NCI-H446 treated with DMSO at 0.1 percent for 48 hours (cell line): ENCODE measurements around the gene NECAB3.
"Not testable (repeated sequence)": the region's sequence is repeated elsewhere in the genome, so short reads cannot be mapped to it uniquely, and the experiment has no call there.

Experiments used
- DNase-seq: peaks from one replicate; lab custom pipeline; 2025; lab: John Stamatoyannopoulos, UW

Gene NECAB3

DNA sequence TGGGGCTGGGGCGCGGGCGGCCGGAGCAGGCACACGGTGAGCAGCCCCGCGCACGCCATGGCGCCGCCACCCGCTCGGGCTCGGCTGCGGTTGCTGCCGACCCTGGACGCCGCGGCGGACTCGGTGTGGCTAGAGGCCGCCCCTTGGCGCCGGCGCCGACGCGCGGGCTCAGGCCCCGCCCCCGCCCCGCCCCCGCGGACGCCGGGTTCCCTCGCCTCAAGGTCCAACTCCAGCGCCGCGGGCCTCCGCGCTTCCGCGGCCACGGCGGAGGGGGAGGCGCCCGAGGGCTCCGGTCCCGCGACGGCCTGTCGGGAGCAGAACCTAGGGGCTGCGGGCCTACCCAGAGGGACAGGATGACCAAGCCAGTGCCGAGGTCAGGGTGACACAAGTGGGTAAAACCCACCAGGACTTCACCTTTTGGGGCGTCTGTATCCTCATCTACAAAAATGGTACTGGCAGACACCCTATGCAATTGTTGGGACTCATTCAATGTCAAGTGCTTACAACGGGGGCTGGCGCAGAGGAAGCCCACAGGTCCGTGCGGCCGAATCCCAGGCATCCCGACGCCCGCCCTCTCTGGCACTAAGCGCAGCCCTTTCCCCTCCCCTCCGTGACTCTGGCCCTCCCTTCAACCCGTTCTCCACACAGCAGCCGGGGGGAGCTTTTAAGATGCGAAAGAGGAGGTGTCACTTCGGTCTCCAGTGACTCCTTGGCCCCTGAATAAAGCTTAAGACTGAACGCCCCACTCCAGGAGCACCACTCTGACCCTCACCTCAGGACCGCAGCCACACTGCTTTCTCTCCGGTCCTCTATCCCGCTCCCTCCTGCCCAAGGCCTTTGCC lies at the start of gene NECAB3:
TSS of gene NECAB3 (minus strand) at position 135 of the 842 bp plus-strand sequence. CDS start at position 59, 76 bp downstream.
- DNase-seq, result peak; percentile 31

DNA sequence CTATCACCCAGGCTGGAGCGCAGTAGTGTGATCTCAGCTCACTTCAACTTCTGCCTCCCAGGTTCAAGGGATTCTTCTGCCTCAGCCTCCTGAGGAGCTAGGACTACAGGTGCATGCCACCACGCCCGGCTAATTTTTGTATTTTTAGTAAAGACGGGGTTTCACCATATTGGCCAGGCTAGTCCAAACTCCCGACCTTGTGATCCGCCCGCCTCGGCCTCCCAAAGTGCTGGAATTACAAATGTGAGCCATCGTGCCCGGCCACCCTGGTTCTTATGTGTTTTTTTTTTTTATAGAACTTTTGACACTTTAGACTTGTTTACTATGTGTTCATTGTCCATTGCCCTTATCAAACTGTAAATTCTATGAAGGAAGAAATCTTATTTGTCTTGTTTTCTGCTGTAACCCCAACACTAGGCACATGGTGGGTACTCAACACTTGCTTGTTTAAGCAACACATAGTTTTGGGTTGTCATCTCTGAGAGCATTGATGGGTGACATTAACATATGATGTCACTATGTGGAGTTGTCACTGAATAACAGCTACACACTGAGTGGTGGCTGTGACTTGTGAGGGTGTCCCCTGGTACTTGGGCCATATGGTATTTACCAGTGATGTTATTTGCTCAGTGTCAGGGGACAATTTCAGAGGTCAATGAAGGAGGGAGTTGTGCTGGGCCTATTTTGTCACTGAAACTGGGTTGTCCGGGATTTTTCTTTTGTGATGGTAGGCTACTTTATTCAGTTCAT lies 47.3 kb upstream of the NECAB3 start:
- DNase-seq, result no peak

- DNase-seq, result peak; percentile 99
Observed at GRCh38 chr20:33719989-33720709, 45.9 kb upstream of the NECAB3 start, which contains the start of gene PXMP4. PXMP4 (minus strand) TSS chr20:33720310; CDS start chr20:33720207, 103 bp downstream.

- DNase-seq, result no peak
Observed at GRCh38 chr20:33719277-33719988, 45.2 kb upstream of the NECAB3 start.

DNA sequence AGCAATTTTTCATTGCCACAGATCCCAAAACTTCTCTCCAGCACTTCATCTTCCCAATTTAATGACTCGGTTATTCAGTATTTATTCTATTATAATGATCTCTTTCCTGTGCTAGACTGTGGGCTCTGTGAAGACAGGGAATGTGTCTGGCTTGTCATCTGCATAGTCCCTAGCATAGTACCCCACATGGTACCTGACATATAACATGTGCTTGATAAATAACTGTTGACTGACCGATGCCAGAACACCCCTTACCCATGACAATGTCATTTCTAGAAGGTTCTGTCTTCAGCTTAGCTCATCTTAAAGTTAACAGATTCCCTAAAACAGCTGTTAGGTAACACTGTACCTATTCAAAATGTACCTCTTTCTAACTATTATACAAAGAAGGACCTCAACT lies 42.3 kb upstream of the NECAB3 start:
- DNase-seq, result no peak

- no peak for DNase-seq
Observed at GRCh38 chr20:33713865-33714367, 39.7 kb upstream of the NECAB3 start.

DNA sequence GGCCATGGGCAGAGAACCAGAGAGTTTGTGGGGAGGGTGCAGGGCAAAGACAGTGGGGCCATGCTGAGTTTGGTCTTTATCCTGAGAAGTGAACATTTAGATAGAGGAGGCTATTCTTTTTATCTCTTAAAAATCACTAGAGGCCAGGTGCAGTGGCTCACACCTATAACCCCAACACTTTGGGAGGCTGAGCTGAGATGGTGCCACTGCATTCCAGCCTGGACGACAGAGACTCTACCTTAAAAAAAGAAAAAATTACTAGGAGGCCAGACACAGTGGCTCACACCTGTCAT lies 37.2 kb upstream of the NECAB3 start:
- DNase-seq, result no peak

DNA sequence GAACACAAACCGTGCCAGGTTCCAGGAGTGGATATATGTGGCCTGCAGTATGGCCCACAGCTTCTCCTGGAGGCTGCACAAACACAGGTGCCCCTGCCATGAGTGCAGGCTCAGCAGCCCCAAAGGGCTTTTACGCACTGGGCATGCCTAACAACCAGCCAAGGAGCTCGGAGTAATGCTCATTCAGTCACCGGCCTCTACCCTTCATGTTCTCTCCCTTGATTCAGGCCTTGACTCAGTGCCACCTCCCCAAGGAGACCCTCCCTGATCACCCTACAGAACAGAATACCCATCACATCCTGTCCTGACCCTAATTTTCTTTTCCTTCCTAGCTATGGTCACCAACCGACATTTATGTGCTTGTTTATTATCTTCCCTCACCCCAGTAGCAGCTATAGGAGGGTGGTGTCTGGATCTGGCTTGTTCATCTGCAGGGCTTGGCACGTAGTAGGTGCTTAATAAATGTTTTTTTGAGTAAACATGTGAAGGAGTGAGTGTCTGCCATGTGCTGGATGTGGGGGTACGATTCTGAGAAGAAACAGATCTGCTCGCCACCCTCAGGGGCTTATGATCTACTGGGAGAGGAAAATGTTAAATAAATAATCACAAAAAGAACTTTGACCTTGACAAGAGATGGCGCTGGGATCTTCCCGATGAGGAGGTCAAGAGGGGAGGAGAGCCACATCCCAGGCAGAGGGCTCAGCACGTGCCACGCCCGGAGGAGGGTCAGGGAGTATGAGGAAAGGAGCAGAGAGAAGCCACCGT lies 36.6 kb upstream of the NECAB3 start:
- no peak for DNase-seq

- no peak for DNase-seq
Observed at GRCh38 chr20:33709905-33710541, 35.8 kb upstream of the NECAB3 start.

GRCh38 chr20:33709398-33709797 lies 35.2 kb upstream of the NECAB3 start:
- DNase-seq, result no peak

DNA sequence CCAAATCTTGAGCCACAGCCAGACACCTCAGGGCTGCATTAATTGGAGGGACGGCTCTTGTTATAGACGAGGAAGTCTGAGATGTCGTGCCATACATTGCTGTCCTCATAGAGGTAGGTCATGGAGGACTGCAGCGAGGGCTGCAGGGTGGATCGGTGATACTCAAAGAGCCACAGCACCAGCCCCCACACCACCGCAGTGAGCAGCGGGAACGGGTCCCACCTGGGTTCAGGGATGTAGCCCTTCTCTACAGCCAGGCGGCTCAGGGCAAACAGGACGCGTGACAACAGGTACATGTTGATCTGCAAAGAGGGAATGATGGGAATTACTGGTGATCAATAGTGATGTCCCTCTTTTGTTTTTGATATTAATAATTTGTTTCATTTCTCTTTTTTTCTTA lies 33.4 kb upstream of the NECAB3 start:
- no peak for DNase-seq

DNA sequence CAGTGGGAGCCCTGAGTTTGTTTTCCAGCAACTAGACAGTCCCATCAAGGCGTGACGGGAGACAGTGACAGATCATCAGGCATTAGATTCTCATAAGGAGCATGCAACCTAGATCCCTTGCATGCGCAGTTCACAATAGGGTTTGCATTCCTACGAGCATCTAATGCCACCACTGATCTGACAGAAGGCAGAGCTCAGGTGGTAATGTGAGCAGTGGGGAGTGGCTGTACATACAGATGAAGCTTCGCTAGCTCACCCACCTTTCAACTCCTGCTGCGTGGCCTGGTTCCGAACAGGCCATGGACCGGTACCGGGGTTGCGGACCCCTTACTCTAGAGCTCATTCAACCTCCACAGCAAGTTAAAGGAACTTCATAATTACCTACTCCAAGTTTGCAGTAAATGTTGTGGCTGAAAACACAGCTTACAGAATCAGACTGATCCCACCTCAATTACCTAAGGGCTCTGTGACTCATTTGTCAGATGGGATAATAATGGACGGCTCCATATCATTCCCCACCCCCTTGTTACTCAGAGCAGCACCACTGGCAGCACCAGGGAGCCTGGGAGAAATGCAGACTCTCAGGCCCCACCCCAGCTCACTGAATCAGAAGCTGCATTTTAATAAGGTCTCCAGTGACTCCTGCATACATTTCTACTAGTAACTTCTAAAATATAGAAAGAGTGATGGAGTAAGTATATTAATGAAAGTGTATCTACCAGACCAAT lies 30.1 kb upstream of the NECAB3 start:
- DNase-seq, result no peak

DNA sequence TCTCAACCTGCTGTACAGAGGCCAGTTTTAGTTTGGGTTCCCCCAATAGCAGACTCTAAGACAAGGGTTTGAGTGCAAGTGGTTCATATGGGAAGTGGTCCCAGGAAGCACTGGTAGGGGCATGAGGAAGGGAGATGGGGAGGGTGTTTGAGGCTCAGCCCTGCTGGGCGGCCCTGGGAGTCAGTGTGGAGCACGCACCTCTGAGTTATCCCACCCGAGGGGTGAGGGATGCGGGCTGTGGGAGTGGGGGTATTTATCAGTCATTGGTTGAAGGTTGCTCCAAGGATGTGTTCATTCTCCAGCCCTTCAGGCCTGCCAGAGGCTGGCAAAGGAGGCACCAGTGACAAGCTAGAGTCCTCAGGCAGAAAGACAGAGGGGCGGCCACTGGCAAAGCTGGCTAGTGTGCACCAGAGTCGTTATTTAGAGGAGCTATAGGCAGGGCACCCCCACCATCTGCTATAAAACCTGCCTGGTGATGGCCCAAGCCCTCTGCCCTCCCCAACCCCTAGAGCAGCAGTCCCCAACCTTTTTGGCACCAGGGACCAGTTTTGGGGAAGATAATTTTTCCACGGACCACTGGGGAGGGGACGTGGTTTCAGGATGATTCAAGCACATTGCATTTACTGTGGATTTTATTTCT lies 29.4 kb upstream of the NECAB3 start:
- DNase-seq, result no peak

DNA sequence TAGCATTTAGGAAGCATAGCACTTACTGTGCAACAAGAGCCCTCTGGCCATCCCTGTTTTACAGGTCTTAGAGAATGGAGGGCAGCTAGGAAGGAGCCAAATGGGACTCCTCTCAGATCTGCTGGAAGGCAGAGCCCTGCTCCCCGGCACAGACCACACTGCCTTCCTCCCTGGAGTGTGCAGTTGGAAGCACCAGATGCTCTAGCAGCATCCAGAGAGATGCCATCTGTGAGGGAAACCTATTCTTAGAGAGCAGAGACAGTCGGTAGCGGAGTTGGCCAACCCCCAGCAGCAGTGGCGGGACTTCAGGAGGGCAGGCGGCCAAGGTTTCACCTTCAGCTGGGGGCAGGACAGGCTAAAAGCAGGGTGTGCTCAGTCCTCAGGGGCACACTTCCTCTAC lies 28.6 kb upstream of the NECAB3 start:
- DNase-seq, result peak; percentile 98

DNA sequence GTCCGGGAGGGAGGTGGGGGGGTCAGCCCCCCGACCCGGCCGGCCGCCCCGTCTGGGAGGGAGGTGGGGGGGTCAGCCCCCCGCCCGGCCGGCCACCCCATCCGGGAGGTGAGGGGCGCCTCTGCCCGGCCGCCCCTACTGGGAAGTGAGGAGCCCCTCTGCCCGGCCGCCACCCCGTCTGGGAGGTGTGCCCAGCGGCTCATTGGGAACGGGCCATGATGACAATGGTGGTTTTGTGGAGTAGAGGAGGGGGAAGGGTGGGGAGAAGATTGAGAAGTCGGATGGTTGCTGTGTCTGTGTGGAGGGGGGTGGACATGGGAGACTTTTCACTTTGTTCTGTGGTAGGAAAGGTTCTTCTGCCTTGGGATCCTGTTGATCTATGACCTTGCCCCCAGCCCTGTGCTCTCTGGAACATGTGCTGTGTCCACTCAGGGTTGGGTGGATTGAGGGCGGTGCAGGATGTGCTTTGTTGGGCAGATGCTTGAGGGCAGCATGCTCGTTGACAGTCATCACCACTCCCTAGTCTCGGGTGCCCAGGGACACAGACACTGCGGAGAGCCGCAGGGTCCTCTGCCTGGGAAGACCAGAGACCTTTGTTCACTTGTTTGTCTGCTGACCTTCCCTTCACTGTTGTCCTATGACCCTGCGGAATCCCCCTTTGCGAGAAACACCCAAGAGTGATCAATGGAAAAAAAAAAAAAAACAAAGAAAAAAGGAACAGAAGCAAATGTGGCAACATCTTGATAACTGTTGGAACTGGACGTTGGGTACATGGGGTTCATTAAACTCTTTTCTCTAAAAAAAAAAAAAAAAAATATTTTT lies 27.6 kb upstream of the NECAB3 start:
- DNase-seq, result no peak

DNA sequence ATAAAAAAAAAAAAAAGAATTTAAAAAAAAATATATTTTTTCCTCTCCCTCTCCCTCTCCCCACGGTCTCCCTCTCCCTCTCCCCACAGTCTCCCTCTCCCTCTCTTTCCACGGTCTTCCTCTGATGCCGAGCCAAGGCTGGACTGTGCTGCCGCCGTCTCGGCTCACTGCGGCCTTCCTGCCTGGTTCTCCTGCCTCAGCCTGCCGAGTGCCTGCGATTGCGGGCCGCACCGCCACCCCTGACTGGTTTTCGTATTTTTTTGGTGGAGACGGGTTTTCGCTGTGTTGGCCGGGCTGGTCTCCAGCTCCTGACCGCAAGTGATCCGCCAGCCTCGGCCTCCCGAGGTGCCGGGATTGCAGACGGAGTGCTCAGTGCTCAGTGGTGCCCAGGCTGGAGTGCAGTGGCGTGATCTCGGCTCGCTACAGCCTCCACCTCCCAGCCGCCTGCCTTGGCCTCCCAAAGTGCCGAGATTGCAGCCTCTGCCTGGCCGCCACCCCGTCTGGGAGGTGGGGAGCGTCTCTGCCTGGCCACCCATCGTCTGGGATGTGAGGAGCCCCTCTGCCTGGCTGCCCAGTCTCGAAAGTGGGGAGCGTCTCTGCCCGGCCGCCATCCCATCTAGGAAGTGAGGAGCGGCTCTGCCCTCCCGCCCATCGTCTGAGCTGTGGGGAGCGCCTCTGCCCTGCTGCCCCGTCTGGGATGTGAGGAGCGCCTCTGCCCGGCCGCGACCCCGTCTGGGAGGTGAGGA lies 26.6 kb upstream of the NECAB3 start:
- not testable (repeated sequence) for DNase-seq

- DNase-seq, result not testable (repeated sequence)
Observed at GRCh38 chr20:33698966-33699365, 24.7 kb upstream of the NECAB3 start.

DNA sequence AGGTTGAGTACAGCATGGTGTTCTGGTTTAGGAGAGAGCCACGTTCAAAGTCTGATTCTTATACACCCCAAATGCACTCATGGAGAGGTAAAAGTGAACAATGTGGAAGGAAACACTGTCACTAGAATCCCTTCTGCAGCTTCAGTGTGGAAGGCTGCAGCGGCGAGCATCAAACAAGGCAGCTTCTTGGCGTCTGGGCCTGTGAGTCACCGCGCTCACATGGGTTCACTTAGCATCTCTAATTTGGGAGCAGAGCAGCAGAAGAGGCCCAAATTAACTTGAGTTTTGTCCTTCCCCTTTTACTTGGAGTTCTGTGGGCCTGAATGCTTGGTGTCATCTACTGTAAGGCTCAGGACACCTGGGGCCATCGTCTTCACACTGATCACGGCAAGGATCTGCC lies 22.9 kb upstream of the NECAB3 start:
- peak; percentile 75 for DNase-seq
